Adrenal gland (tissue), 12 donors: ENCODE results near the gene C13orf42. TPM values are rescaled to one million over a fixed set of nuclear protein-coding genes. Genes with fewer than 3 reads are reported as not detected.

Experiments used
- DNase-seq, 7 donors: peaks; one replicate each; pipeline ENCODE4 v3.0.0-alpha.2; 2019 to 2020
- H3K27ac ChIP-seq, 5 donors: fragments of 200-600 bp; sonication (generic) in 4 of 5; 1 replicate in 3 of 5; 2 replicates in 2 of 5; pipeline versions ENCODE4 v1.5.1 to v1.8.0; 2016 to 2020; ENCODE audit warnings: mild to moderate bottlenecking in 1 of 5
- H3K27me3 ChIP-seq: fragments of 200-600 bp; 2 replicates; pipeline ENCODE4 v1.8.0; 2021
- H3K36me3 ChIP-seq, 2 donors: fragments of 200-600 bp; replicated peaks in 1 of 2; 1 replicate in 1 of 2; 2 replicates in 1 of 2; pipeline versions ENCODE4 v1.5.1 to v1.8.0; 2018 to 2022
- H3K4me1 ChIP-seq, 2 donors: fragments of 200-600 bp; replicated peaks in 1 of 2; 1 replicate in 1 of 2; 2 replicates in 1 of 2; pipeline versions ENCODE4 v1.5.1 to v1.8.0; 2018 to 2021
- H3K4me3 ChIP-seq, 4 donors: fragments of 200-600 bp; sonication (generic) in 3 of 4; one replicate each; pipeline ENCODE4 v1.5.1; 2016 to 2018
- H3K9me3 ChIP-seq, 3 donors: fragments of 200-600 bp; sonication (generic) in 1 of 3; replicated peaks in 1 of 3; 1 replicate in 2 of 3; 2 replicates in 1 of 3; pipeline versions ENCODE4 v1.5.1 to v1.8.0; 2016 to 2021
- POLR2A ChIP-seq, 2 donors: fragments of 450-650 bp; IDR thresholded peaks; one replicate each; pipeline ENCODE4 v1.6.1; 2017; ENCODE audit warnings: antibody characterized with exemption in 2 of 2, mild to moderate bottlenecking in 2 of 2, moderate library complexity in 1 of 2
- WGBS, 4 donors: extraction: QIAGEN DNeasy Blood & Tissue Kit in 2 of 4; methylation state at CpG; one replicate each; pipeline versions ENCODE4 v1.1.5 to v1.1.7; 2013 to 2017; 5-methylcytosine and 5-hydroxymethylcytosine counted together
- intact Hi-C, 2 donors: fragments of 100-400 bp; cut with DNase I; formaldehyde crosslinking; loops; one replicate each; pipeline versions ENCODE4 v1.14.1 to v1.15.0; 2022 to 2023
- polyA plus RNA-seq, 3 donors: library from polyadenylated mRNA; stranded (reverse); fragments of 200-250 nt in 2 of 3; fragments of 350-450 nt in 1 of 3; fragmentation: Illumina TruSeq in 1 of 3; extraction: RNeasy Lipid Tissue Mini Kit (QIAGEN cat#74804) in 1 of 3; gene quantifications; one replicate each; pipeline ENCODE4 v1.2.3, GENCODE V29; 2013 to 2014
- total RNA-seq, 9 donors: library from RNA; depleted of rRNA in 4 of 9; stranded (reverse); fragments of >200 nt in 4 of 9; fragments of 120-200 nt in 1 of 9; fragmentation: NEBNext Ultra II Directional in 1 of 9; extraction: Animal tissue kit (Norgen Biotek cat#: 25700) in 1 of 9; gene quantifications; one replicate each; pipeline versions ENCODE4 v1.1.0 to v1.2.4, GENCODE V29; 2013 to 2023
- TF ChIP-seq, protein P1 (sequence below), 6 experiments: fragments of 450-650 bp in 4 of 6; fragments of 200-600 bp in 2 of 6; sonication (generic) in 1 of 6; IDR thresholded peaks; 1 replicate in 5 of 6; 2 replicates in 1 of 6; pipeline versions ENCODE4 v1.5.1 to v1.8.0; 2016 to 2021; ENCODE audit warnings: antibody characterized with exemption in 6 of 6, mild to moderate bottlenecking in 2 of 6, moderate library complexity in 1 of 6
- donor health status: healthy with polysubstance abuse.
- donor health status: Bipolar disorder and iron deficiency.
- donor health status: DM: yes; HTN: yes; CAD: no.
- donor health status: DM: no; HTN: no; CAD: no.
- donor health status: DM: no; HTN: no; CAD: no.
- donor health status: DM: yes; HTN: yes; CAD: no.

The C13orf42 gene
- total and polyA plus RNA-seq, 12 donors = not detected

- Histone ChIP-seq H3K4me1 (peaks cover 0 to 3% of the 10 kb centered on the region in 2 donors), H3K4me3 (no peak overlapping the region), H3K27me3 (peaks cover 7% of the 10 kb centered on the region), H3K27ac (no peak overlapping the region), H3K9me3 (no peaks in the 10 kb centered on the region), H3K36me3 (no peaks in the 10 kb centered on the region)
- intact Hi-C loops = no loop called here
- WGBS, 4 donors = 53 to 64% (median 58%) methylated on average over 5 of the region's 5 CpGs
- peak in 1 of 7 donors; percentile 24 for DNase-seq
- TF ChIP-seq POLR2A (IDR thresholded peaks at IDR 0.05) = no peak
- TF ChIP-seq, protein P1, sequence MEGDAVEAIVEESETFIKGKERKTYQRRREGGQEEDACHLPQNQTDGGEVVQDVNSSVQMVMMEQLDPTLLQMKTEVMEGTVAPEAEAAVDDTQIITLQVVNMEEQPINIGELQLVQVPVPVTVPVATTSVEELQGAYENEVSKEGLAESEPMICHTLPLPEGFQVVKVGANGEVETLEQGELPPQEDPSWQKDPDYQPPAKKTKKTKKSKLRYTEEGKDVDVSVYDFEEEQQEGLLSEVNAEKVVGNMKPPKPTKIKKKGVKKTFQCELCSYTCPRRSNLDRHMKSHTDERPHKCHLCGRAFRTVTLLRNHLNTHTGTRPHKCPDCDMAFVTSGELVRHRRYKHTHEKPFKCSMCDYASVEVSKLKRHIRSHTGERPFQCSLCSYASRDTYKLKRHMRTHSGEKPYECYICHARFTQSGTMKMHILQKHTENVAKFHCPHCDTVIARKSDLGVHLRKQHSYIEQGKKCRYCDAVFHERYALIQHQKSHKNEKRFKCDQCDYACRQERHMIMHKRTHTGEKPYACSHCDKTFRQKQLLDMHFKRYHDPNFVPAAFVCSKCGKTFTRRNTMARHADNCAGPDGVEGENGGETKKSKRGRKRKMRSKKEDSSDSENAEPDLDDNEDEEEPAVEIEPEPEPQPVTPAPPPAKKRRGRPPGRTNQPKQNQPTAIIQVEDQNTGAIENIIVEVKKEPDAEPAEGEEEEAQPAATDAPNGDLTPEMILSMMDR (IDR thresholded peaks at IDR 0.05) = no peak
Measured at GRCh38 chr13:51068501-51068900, 42.6 kb downstream of the C13orf42 start.

GRCh38 chr13:51067706-51068105 is 43.4 kb downstream of the C13orf42 start:
- intact Hi-C loops = no loop called here
- Histone ChIP-seq H3K27ac (no peak overlapping the region), H3K36me3 (no peaks in the 10 kb centered on the region), H3K4me1 (peaks cover 0 to 3% of the 10 kb centered on the region in 2 donors), H3K4me3 (no peak overlapping the region), H3K9me3 (no peaks in the 10 kb centered on the region), H3K27me3 (peaks cover 7% of the 10 kb centered on the region)
- no peak for DNase-seq
- TF ChIP-seq POLR2A (IDR thresholded peaks at IDR 0.05) = no peak
- TF ChIP-seq, protein P1 (IDR thresholded peaks at IDR 0.05) = no peak
- whole genome bisulfite sequencing, 4 donors = 68 to 81% (median 76%) methylated on average over 5 of the region's 5 CpGs

DNA sequence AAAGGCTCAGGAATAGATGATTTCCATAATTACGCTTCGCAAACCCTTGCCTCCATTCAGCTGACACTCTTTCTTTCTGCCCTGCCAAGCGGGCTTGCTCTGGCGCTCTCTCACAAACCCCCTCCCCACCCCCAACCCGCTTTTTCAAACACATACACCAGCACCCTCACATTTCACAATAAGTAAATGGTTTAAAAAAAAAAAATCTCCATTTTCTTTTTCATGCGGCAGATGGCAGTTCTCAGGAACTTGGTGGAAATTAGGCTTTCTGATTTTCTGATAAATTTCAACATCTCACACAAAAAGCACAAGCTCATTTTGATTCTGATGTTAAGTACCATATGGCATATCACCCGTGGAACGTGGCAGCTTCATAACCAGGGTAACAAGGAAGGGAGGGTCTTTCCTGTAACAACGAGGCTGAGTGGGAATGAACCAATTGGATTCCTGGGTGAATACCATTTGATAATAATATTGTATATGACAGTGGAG is 43.8 kb downstream of the C13orf42 start:
- Histone ChIP-seq H3K27ac (no peak overlapping the region), H3K36me3 (no peaks in the 10 kb centered on the region), H3K27me3 (peaks cover 7% of the 10 kb centered on the region), H3K4me1 (peaks cover 0 to 3% of the 10 kb centered on the region in 2 donors), H3K9me3 (no peaks in the 10 kb centered on the region), H3K4me3 (no peak overlapping the region)
- DNase-seq = no peak
- no peak for TF ChIP-seq POLR2A (IDR thresholded peaks at IDR 0.05)
- TF ChIP-seq, protein P1 (IDR thresholded peaks at IDR 0.05) = no peak
- intact Hi-C loops = no loop called here
- WGBS, 4 donors = 70 to 76% (median 72%) methylated on average over 9 of the region's 9 CpGs

DNA sequence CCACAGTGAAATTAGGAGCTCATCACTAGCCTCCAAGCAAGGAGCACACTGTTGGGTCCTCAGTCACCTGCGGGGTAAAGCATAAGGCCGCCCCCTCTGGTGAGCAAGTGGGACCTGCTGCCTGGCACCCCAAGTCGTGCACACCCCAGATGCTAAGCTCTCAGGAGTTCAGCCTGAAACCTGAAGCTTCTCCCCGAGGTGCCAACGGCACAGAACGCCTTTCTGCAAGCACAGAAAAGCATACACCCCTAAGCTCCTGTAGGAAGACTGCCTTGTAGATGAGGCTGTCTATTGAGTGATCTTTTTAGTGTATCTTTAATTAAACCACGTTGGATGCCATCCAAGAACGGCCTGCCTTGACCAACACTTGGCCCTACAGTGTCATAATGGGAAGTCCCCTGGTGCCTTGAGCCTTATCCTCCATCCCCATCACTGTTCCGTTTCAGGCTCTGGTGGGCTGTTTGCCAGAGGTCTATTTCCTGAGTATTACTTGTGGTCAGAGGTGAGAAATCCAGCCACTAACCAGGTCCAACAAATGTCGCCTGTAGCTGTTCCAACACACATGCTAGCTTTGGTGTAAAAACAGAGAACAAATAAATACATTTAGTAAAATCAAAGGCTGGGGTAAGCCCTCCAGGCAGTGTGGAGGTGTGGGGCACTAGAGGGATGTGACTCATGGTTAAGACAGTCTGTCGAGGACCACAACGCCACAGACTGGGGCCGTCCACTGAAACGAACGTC is 44.8 kb downstream of the C13orf42 start:
- TF ChIP-seq, protein P1 (IDR thresholded peaks at IDR 0.05) = no peak
- no peak for TF ChIP-seq POLR2A (IDR thresholded peaks at IDR 0.05)
- peaks cover 7% of the 10 kb centered on the region for H3K27me3 ChIP-seq
- no peaks in the 10 kb centered on the region for H3K36me3 ChIP-seq
- WGBS, 4 donors = 45 to 53% (median 50%) methylated on average over 10 to 15 of the region's 15 CpGs
- no peak overlapping the region for H3K4me3 ChIP-seq
- peak overlapping the region in 1 of 5 donors; percentile 31 for H3K27ac ChIP-seq
- H3K4me1 ChIP-seq = peaks cover 0 to 3% of the 10 kb centered on the region in 2 donors
- intact Hi-C loops = no loop called here
- DNase-seq = peak; percentile 29 to 80 (median 47)
- H3K9me3 ChIP-seq = no peaks in the 10 kb centered on the region
